HEK293 (cell line): ENCODE results near the gene FBN2.
"Not testable (repeated sequence)": the region's sequence is repeated elsewhere in the genome, so short reads cannot be mapped to it uniquely, and the experiment has no call there.

Experiments
- CTCF ChIP-seq: fragments of 450-650 bp; formaldehyde crosslinking; IDR thresholded peaks from 2 replicates; pipeline ENCODE4 v1.5.1; 2016; ENCODE audit warnings: missing biosample characterization, missing genetic modification characterization
- IKZF3 ChIP-seq: fragments of 450-650 bp; IDR thresholded peaks from 2 replicates; pipeline ENCODE4 v1.5.0; 2018; ENCODE audit warnings: missing biosample characterization, mild to moderate bottlenecking, missing genetic modification characterization, moderate library complexity
- ZBTB6 ChIP-seq: fragments of 450-650 bp; formaldehyde crosslinking; IDR thresholded peaks from 2 replicates; pipeline ENCODE4 v1.5.1; 2017; ENCODE audit warnings: missing biosample characterization, missing genetic modification characterization
- ZNF138 ChIP-seq: fragments of 450-650 bp; formaldehyde crosslinking; IDR thresholded peaks from 2 replicates; pipeline ENCODE4 v1.5.1; 2016; ENCODE audit warnings: missing biosample characterization, missing genetic modification characterization, borderline replicate concordance
- ZNF148 ChIP-seq: fragments of 450-650 bp; formaldehyde crosslinking; IDR thresholded peaks from 2 replicates; pipeline ENCODE4 v1.5.0; 2017; ENCODE audit warnings: missing biosample characterization, missing genetic modification characterization, borderline replicate concordance

GRCh38 chr5:128457147-128457915 lies 80.7 kb downstream of the FBN2 start:
- not testable (repeated sequence) for TF ChIP-seq CTCF, ZNF148, ZNF138, ZBTB6, IKZF3 (tag by site-specific recombination)
